ENCODE measurements around the gene ATXN10.

DNA sequence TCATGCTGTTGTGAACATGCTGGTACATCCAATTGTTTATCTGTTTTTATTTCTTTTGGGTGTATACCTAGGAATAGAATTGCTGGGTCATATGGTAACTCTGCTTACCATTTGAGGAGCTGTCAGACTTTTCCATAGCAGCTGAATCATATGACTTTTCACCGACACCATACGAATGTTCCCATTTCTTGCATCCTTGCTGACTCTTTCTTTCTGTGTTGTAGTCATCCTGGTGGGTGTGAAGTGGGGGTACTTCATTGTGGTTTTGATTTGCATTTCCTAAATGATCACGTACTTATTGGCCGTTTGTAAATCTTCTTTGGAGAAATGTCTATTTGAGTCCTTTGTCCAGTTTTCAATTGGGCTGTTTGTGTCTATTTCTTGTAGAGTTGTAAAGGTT is 26.5 kb downstream of the ATXN10 start:
- TF ChIP-seq CTCF (IDR thresholded peaks at IDR 0.05; ENCODE audit: low read depth, low read length, poor library complexity, severe bottlenecking) (no peak), EZH2phosphoT487 (IDR thresholded peaks at IDR 0.05; ENCODE audit: borderline replicate concordance, low read length) (no peak)

All from DOHH2 (cell line).